Neural cell (in vitro differentiated cells): Measurements from ENCODE around the gene MYO3B. TPM values are rescaled to one million over a fixed set of nuclear protein-coding genes. Genes with fewer than 3 reads are reported as not detected.

Source experiments
- H2AFZ ChIP-seq: fragments of 200-600, 300-800 bp; sonication (generic), shearing (Covaris generic); 2 replicates; pipeline ENCODE4 v1.6.0; 2014; ENCODE audit warnings: low read depth, mild to moderate bottlenecking, antibody characterized with exemption, low read length, moderate library complexity
- H3F3A ChIP-seq: fragments of 200-600 bp; shearing (Covaris generic); 2 replicates; pipeline ENCODE4 v1.6.1; 2016; ENCODE audit warnings: mild to moderate bottlenecking, moderate library complexity, mixed read lengths, antibody characterized with exemption, low read length; ENCODE audit not compliant: insufficient read depth, poor library complexity, severe bottlenecking
- H3K27ac ChIP-seq: fragments of 200-600, 300-800 bp; sonication (generic), shearing (Covaris generic); 2 replicates; pipeline ENCODE4 v1.5.1; 2014; ENCODE audit warnings: mild to moderate bottlenecking, low read length, moderate library complexity
- H3K27me3 ChIP-seq: fragments of 300-800, 200-600 bp; sonication (generic), shearing (Covaris generic); 2 replicates; pipeline ENCODE4 v1.6.0; 2014; ENCODE audit warnings: mild to moderate bottlenecking, low read depth, low read length, moderate library complexity; ENCODE audit not compliant: insufficient read depth
- H3K36me3 ChIP-seq: fragments of 300-800, 200-600 bp; sonication (generic), shearing (Covaris generic); 2 replicates; pipeline ENCODE4 v1.5.1; 2014; ENCODE audit warnings: mild to moderate bottlenecking, antibody characterized with exemption, low read length, moderate library complexity; ENCODE audit not compliant: insufficient read depth
- H3K4me2 ChIP-seq: fragments of 300-800, 200-600 bp; sonication (generic), shearing (Covaris generic); 2 replicates; pipeline ENCODE4 v1.6.0; 2014; ENCODE audit warnings: mild to moderate bottlenecking, low read length
- H3K4me3 ChIP-seq: fragments of 300-800, 200-600 bp; sonication (generic), shearing (Covaris generic); 2 replicates; pipeline ENCODE4 v1.5.1; 2014; ENCODE audit warnings: mild to moderate bottlenecking, low read length, moderate library complexity
- H3K79me2 ChIP-seq: fragments of 200-600 bp; shearing (Covaris generic); replicated peaks from 2 replicates; pipeline ENCODE4 v1.6.0; 2014; ENCODE audit warnings: mild to moderate bottlenecking, low read length, moderate library complexity; ENCODE audit not compliant: insufficient read depth
- H3K9ac ChIP-seq: fragments of 300-800, 200-600 bp; sonication (generic), shearing (Covaris generic); 2 replicates; pipeline ENCODE4 v1.6.1; 2016; ENCODE audit warnings: mild to moderate bottlenecking, low read length, mixed read lengths
- H3K9me2 ChIP-seq: fragments of 200-600 bp; shearing (Covaris generic); 2 replicates; pipeline ENCODE4 v1.6.1; 2016; ENCODE audit warnings: mild to moderate bottlenecking, low read length, mixed read lengths; ENCODE audit not compliant: insufficient read depth
- H3K9me3 ChIP-seq: fragments of 200-600, 300-800 bp; sonication (generic), shearing (Covaris generic); 2 replicates; pipeline ENCODE4 v1.6.1; 2016; ENCODE audit warnings: mild to moderate bottlenecking, mixed run types, low read length, moderate library complexity, mixed read lengths
- H4K20me1 ChIP-seq: fragments of 200-600 bp; shearing (Covaris generic); 2 replicates; pipeline ENCODE4 v1.6.1; 2016; ENCODE audit warnings: mild to moderate bottlenecking, mixed run types; ENCODE audit not compliant: insufficient read depth
- CTCF ChIP-seq: fragments of 450-650 bp; IDR thresholded peaks from 2 replicates; pipeline ENCODE4 v1.5.1; 2014; ENCODE audit warnings: antibody characterized with exemption, mild to moderate bottlenecking, moderate library complexity; ENCODE audit not compliant: poor library complexity, severe bottlenecking
- EP300 ChIP-seq: fragments of 450-650 bp; conservative IDR thresholded peaks from 2 replicates; pipeline ENCODE4 v1.6.1; 2014; ENCODE audit warnings: antibody characterized with exemption, mild to moderate bottlenecking, moderate library complexity; ENCODE audit not compliant: poor library complexity, severe bottlenecking
- EZH2 ChIP-seq: fragments of 200-600, 300-800 bp; shearing (Covaris generic), sonication (generic); IDR thresholded peaks from 2 replicates; pipeline ENCODE4 v1.6.1; 2014; ENCODE audit warnings: antibody characterized with exemption, low read length, borderline replicate concordance, mild to moderate bottlenecking; ENCODE audit not compliant: insufficient read depth, poor library complexity, severe bottlenecking
- MXI1 ChIP-seq: fragments of 450-650 bp; conservative IDR thresholded peaks from 2 replicates; pipeline ENCODE4 v1.6.1; 2014; ENCODE audit warnings: antibody characterized with exemption, mild to moderate bottlenecking; ENCODE audit not compliant: poor library complexity, severe bottlenecking
- POLR2AphosphoS5 ChIP-seq: IDR thresholded peaks from 2 replicates; pipeline ENCODE4 v1.6.1; 2012
- RAD21 ChIP-seq: fragments of 450-650 bp; conservative IDR thresholded peaks from 2 replicates; pipeline ENCODE4 v1.6.1; 2014; ENCODE audit warnings: antibody characterized with exemption, mild to moderate bottlenecking, moderate library complexity
- REST ChIP-seq: IDR thresholded peaks from 2 replicates; pipeline ENCODE4 v1.6.1; 2012; ENCODE audit warnings: borderline replicate concordance
- SMC3 ChIP-seq: fragments of 450-650 bp; conservative IDR thresholded peaks from 2 replicates; pipeline ENCODE4 v1.6.1; 2014; ENCODE audit warnings: antibody characterized with exemption, mild to moderate bottlenecking, moderate library complexity; ENCODE audit not compliant: poor library complexity
- TAF1 ChIP-seq: IDR thresholded peaks from 2 replicates; pipeline ENCODE4 v1.6.1; 2012; ENCODE audit warnings: low read depth
- polyA plus RNA-seq: library from polyadenylated mRNA; depleted of rRNA; stranded (reverse); fragments of >200 nt; gene quantifications from 2 replicates; pipeline ENCODE4 v1.2.3, GENCODE V29; 2014

The MYO3B gene
- polyA plus RNA-seq, 1 donor from 2014 or later = 0.11 TPM

GRCh38 chr2:170148161-170148560 is 29.8 kb upstream of the MYO3B start:
- H2AFZ ChIP-seq = no peak overlapping the region
- no peak overlapping the region for H3K9ac ChIP-seq
- TF ChIP-seq SMC3 (no peak), EZH2 (no peak), POLR2AphosphoS5 (no peak)
- no peaks in the 10 kb centered on the region for H3K27me3 ChIP-seq
- no peaks in the 10 kb centered on the region for H4K20me1 ChIP-seq
- H3K27ac ChIP-seq = no peak overlapping the region
- H3K79me2 ChIP-seq = no peaks in the 10 kb centered on the region
- H3K4me2 ChIP-seq = no peak overlapping the region
- H3K9me2 ChIP-seq = no peaks in the 10 kb centered on the region
- no peak overlapping the region for H3K4me3 ChIP-seq
- no peaks in the 10 kb centered on the region for H3K36me3 ChIP-seq
- H3F3A ChIP-seq = no peaks in the 10 kb centered on the region
- H3K9me3 ChIP-seq = no peaks in the 10 kb centered on the region

GRCh38 chr2:170152421-170152820 is 25.5 kb upstream of the MYO3B start:
- Histone ChIP-seq H3K9me3 (no peaks in the 10 kb centered on the region), H3K79me2 (no peaks in the 10 kb centered on the region), H3K9ac (no peak overlapping the region), H2AFZ (no peak overlapping the region), H3K4me2 (no peak overlapping the region), H4K20me1 (no peaks in the 10 kb centered on the region), H3F3A (no peaks in the 10 kb centered on the region), H3K36me3 (no peaks in the 10 kb centered on the region), H3K27ac (no peak overlapping the region), H3K4me3 (no peak overlapping the region), H3K27me3 (no peaks in the 10 kb centered on the region), H3K9me2 (no peaks in the 10 kb centered on the region)
- TF ChIP-seq RAD21 (no peak), EP300 (no peak), CTCF (no peak), POLR2AphosphoS5 (no peak), TAF1 (no peak), MXI1 (no peak), SMC3 (no peak), EZH2 (no peak), REST (no peak)
